SJCRH30 (cell line): ENCODE data around the gene VSTM1. TPM values are rescaled to one million over a fixed set of nuclear protein-coding genes. Genes with fewer than 3 reads are reported as not detected.
"Not testable (repeated sequence)": the region's sequence is repeated elsewhere in the genome, so short reads cannot be mapped to it uniquely, and the experiment has no call there.

Experiments used
- DNase-seq, 2 experiments: peaks; one replicate each; pipeline ENCODE4 v3.0.0-alpha.2; 2015 to 2020
- H3K27ac ChIP-seq: fragments of 250-450 bp; sonication (Bioruptor Pico); 2 replicates; pipeline ENCODE4 v1.5.1; 2020; ENCODE audit warnings: mild to moderate bottlenecking, moderate library complexity
- H3K27me3 ChIP-seq: fragments of 250-450 bp; sonication (Bioruptor Pico); 2 replicates; pipeline ENCODE4 v1.5.1; 2020; ENCODE audit warnings: mild to moderate bottlenecking, moderate library complexity
- H3K36me3 ChIP-seq: fragments of 250-450 bp; sonication (Bioruptor Pico); 2 replicates; pipeline ENCODE4 v1.5.1; 2020; ENCODE audit warnings: mild to moderate bottlenecking, moderate library complexity
- H3K4me1 ChIP-seq: fragments of 250-450 bp; sonication (Bioruptor Pico); 2 replicates; pipeline ENCODE4 v1.5.1; 2020; ENCODE audit warnings: mild to moderate bottlenecking, moderate library complexity
- H3K4me3 ChIP-seq: fragments of 250-450 bp; sonication (Bioruptor Pico); 2 replicates; pipeline ENCODE4 v1.5.1; 2020; ENCODE audit warnings: mild to moderate bottlenecking, moderate library complexity
- H3K9me3 ChIP-seq: fragments of 250-450 bp; sonication (Bioruptor Pico); replicated peaks from 2 replicates; pipeline ENCODE4 v1.5.1; 2020; ENCODE audit warnings: mild to moderate bottlenecking, moderate library complexity
- total RNA-seq: library from RNA; depleted of rRNA; stranded (reverse); fragments of >200 nt; shearing (Covaris generic); gene quantifications from 2 replicates; pipeline ENCODE4 v1.2.3, GENCODE V29; 2014; rRNA removed

Gene VSTM1
- total RNA-seq: not detected in 2 replicates

GRCh38 chr19:54063350-54064116, at the start of gene VSTM1:
VSTM1 (minus strand) TSS chr19:54063897; CDS start chr19:54063777, 120 bp downstream.
- no peak for DNase-seq
- H3K9me3 ChIP-seq: no peaks in the 10 kb centered on the region
- no peaks in the 10 kb centered on the region; the same call in 1 of the 2 replicates for H3K27me3 ChIP-seq
- no peaks in the 10 kb centered on the region for H3K4me1 ChIP-seq
- no peaks in the 10 kb centered on the region for H3K36me3 ChIP-seq
- no peak within 1 kb of the TSS for H3K4me3 ChIP-seq
- no peak within 1 kb of the TSS for H3K27ac ChIP-seq

GRCh38 chr19:54109651-54110050, 46.0 kb upstream of the VSTM1 start:
- Histone ChIP-seq H3K36me3 (peaks cover 18% of the 10 kb centered on the region; the same call in 1 of the 2 replicates), H3K27ac (no peak overlapping the region), H3K27me3 (no peaks in the 10 kb centered on the region), H3K9me3 (no peaks in the 10 kb centered on the region), H3K4me3 (no peak overlapping the region), H3K4me1 (no peaks in the 10 kb centered on the region)
- no peak for DNase-seq

DNA sequence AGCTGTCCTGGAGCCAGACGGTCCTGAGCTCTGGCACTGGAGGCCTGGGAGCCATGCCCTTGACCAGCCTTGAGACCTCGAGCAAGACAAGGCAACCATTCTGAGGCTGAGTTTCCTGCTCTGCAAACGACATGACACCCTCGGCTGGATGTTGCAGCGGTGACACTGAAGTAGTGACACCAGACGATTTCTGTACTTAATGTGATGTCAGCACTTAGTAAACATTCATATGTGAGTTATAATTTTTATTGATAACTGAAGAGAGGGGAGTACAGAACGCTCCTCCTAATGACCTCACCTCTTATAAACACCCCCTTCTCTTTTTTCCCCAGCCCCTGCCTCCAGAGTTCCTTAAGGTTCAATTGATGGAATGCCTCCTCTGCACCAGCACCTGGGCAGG, 44.8 kb upstream of the VSTM1 start:
- Histone ChIP-seq H3K36me3 (peaks cover 15% of the 10 kb centered on the region; the same call in 1 of the 2 replicates), H3K4me3 (no peak overlapping the region), H3K9me3 (no peaks in the 10 kb centered on the region), H3K4me1 (no peaks in the 10 kb centered on the region), H3K27me3 (no peaks in the 10 kb centered on the region), H3K27ac (no peak overlapping the region)
- DNase-seq: no peak

GRCh38 chr19:54107876-54108490, 44.3 kb upstream of the VSTM1 start:
- DNase-seq: no peak

GRCh38 chr19:54106716-54107115, 43.0 kb upstream of the VSTM1 start:
- Histone ChIP-seq H3K4me3 (no peak overlapping the region), H3K27ac (no peak overlapping the region), H3K36me3 (peaks cover 15% of the 10 kb centered on the region; the same call in 1 of the 2 replicates), H3K4me1 (no peaks in the 10 kb centered on the region), H3K9me3 (no peaks in the 10 kb centered on the region), H3K27me3 (no peaks in the 10 kb centered on the region)
- no peak for DNase-seq

More at GRCh38 chr19:54107876-54108490, 44.3 kb upstream of the VSTM1 start:
- no peaks in the 10 kb centered on the region for H3K4me1 ChIP-seq
- peaks cover 15% of the 10 kb centered on the region; the same call in 1 of the 2 replicates for H3K36me3 ChIP-seq
- H3K27me3 ChIP-seq: no peaks in the 10 kb centered on the region
- H3K9me3 ChIP-seq: no peaks in the 10 kb centered on the region
- no peak overlapping the region for H3K4me3 ChIP-seq
- H3K27ac ChIP-seq: no peak overlapping the region

DNA sequence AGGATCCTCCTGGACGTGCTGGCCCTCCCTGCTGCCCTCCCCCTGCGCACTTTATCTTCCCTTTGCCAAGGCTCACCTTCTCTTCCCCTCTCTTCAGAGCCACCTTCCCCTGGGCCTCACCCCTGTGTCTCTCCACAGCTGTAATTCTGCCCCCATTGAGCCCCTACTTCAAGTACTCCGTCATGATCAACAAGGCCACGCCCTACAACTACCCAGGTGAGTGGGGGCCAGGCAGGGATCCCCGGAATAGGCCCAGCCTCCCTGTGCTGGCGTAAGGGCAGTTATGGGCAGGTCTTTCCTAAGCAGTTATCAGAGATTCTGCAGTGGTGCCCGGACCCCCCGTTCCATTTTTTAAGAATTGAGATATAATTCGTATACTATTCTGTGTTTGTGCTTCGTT, 42.1 kb upstream of the VSTM1 start:
- Histone ChIP-seq H3K36me3 (peaks cover 13% of the 10 kb centered on the region; the same call in 1 of the 2 replicates), H3K27me3 (no peaks in the 10 kb centered on the region), H3K9me3 (no peaks in the 10 kb centered on the region), H3K4me3 (no peak overlapping the region), H3K4me1 (no peaks in the 10 kb centered on the region), H3K27ac (no peak overlapping the region)
- no peak for DNase-seq

GRCh38 chr19:54104998-54105715, 41.5 kb upstream of the VSTM1 start:
- no peak overlapping the region for H3K4me3 ChIP-seq
- no peaks in the 10 kb centered on the region for H3K9me3 ChIP-seq
- no peaks in the 10 kb centered on the region for H3K4me1 ChIP-seq
- H3K27ac ChIP-seq: no peak overlapping the region
- DNase-seq: no peak
- peaks cover 13% of the 10 kb centered on the region; the same call in 1 of the 2 replicates for H3K36me3 ChIP-seq
- H3K27me3 ChIP-seq: no peaks in the 10 kb centered on the region

DNA sequence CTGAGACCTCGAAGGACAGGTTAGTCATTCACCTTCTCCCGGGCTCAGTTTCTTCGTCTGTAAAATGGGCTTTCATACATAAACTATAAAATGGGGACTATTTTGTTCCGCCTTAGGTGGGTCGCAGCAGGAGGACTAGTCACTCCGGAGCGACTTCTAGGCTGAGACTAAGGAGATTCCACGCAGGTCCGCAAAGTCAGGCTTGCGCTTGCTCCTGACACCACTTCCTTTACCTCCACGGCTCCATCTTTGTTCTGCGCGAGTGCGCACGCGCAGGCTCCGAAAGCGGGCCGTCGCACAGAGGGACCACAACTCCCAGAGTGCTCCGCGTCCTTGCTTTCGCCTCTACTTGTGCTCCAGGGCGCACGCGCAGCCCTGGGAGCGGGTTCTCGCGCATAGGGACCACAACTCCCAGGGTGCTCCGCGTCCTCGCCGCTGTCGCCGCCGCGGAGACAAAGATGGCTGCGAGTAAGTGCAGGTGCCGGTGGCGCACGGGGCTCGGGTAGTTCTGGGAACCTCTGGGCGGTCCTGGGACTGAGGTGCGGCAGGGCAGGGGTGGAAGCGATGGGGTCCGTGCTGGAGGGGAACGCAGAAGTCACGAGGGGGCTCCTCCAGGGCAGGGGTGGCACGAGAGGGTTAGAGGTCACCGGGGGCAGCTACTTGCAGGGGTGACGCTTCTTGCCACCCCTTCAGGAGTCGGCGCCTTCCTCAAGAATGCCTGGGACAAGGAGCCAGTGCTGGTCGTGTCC, 38.9 kb upstream of the VSTM1 start, which contains the start of gene NDUFA3:
Gene NDUFA3 (plus strand): TSS at position 435 of the 749 bp plus-strand sequence. CDS start 24 bp downstream, at position 459.
- H3K27me3 ChIP-seq: no peaks in the 10 kb centered on the region
- no peak within 1 kb of the TSS for H3K27ac ChIP-seq
- H3K4me1 ChIP-seq: no peaks in the 10 kb centered on the region
- no peaks in the 10 kb centered on the region for H3K9me3 ChIP-seq
- H3K36me3 ChIP-seq: no peaks in the 10 kb centered on the region; the same call in 1 of the 2 replicates
- H3K4me3 ChIP-seq: peak within 1 kb of the TSS; percentile 82
- DNase-seq: peak; percentile 97 to 98

DNA sequence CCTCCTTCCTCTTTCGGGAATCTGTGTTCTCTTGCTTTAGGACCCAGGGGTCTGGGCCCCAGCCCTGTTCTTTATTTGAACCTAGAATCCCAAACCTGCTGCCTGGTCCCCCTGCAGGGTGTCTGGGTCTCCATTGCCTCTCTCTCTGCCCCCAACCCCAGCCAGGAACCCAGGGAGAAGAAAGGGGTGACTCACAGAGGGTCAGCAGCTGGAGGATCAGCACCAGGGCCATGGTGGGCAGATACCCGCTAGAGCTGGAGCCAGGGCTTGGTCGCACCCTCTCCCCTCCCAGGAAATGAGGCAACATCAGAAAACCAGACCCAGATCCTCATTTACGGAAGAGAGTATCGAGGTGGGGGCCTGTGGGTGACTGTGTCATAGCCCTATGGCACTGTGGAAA, 36.9 kb upstream of the VSTM1 start, which contains the start of gene OSCAR:
Gene OSCAR (minus strand): TSS at position 243 of the 400 bp plus-strand sequence. CDS start 11 bp downstream, at position 232.
- H3K27me3 ChIP-seq: no peaks in the 10 kb centered on the region

GRCh38 chr19:54099903-54100255, 36.2 kb upstream of the VSTM1 start:
- DNase-seq, H3K9me3 ChIP-seq, H3K36me3 ChIP-seq, H3K4me3 ChIP-seq, H3K27me3 ChIP-seq, H3K4me1 ChIP-seq, H3K27ac ChIP-seq: not testable (repeated sequence)

More for the DNA sequence above, 36.9 kb upstream of the VSTM1 start, which contains the start of gene OSCAR:
- no peak within 1 kb of the TSS for H3K27ac ChIP-seq
- H3K36me3 ChIP-seq: no peaks in the 10 kb centered on the region
- H3K4me3 ChIP-seq: no peak within 1 kb of the TSS
- H3K4me1 ChIP-seq: no peaks in the 10 kb centered on the region
- DNase-seq: peak in 1 of 2 experiments; percentile 16
- H3K9me3 ChIP-seq: no peaks in the 10 kb centered on the region

DNA sequence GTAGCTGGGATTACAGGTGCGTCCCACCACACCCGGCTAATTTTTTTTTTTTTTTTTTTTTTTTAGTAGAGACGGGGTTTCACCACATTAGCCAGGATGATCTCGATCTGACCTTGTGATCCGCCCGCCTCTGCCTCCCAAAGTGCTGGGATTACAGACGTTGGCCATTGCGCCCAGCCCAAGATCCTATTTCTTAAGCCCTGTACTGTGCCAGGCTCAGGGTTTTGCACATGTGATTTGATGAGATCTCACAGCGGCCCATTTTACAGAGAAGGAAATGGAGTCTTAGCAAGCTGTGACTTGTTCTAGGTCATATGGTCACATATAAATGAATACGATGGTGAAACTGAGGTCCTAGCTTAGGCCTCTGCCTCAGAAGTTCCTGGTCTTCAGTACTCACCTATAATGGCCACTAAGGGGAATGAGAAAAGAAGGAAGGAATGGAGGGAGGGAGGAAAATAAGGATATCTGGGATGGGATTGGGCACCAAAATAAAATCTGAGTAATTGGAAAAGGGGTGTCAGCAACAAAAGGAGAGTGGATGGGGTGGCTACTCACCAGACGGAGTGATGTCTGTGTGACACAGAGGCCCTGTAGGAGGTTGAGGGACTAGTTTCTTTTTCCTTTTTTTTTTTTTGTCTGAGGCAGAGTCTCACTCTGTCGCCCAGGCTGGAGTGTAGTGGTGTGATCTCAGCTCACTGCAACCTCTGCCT, 35.6 kb upstream of the VSTM1 start:
- no peaks in the 10 kb centered on the region for H3K9me3 ChIP-seq
- H3K27me3 ChIP-seq: no peaks in the 10 kb centered on the region
- no peaks in the 10 kb centered on the region for H3K4me1 ChIP-seq
- H3K36me3 ChIP-seq: no peaks in the 10 kb centered on the region
- H3K4me3 ChIP-seq: no peak overlapping the region
- no peak for DNase-seq
- H3K27ac ChIP-seq: no peak overlapping the region

GRCh38 chr19:54096617-54097106, 33.0 kb upstream of the VSTM1 start:
- Histone ChIP-seq H3K4me3 (no peak overlapping the region), H3K27ac (no peak overlapping the region), H3K36me3 (no peaks in the 10 kb centered on the region), H3K9me3 (no peaks in the 10 kb centered on the region), H3K4me1 (no peaks in the 10 kb centered on the region), H3K27me3 (no peaks in the 10 kb centered on the region)
- no peak for DNase-seq

DNA sequence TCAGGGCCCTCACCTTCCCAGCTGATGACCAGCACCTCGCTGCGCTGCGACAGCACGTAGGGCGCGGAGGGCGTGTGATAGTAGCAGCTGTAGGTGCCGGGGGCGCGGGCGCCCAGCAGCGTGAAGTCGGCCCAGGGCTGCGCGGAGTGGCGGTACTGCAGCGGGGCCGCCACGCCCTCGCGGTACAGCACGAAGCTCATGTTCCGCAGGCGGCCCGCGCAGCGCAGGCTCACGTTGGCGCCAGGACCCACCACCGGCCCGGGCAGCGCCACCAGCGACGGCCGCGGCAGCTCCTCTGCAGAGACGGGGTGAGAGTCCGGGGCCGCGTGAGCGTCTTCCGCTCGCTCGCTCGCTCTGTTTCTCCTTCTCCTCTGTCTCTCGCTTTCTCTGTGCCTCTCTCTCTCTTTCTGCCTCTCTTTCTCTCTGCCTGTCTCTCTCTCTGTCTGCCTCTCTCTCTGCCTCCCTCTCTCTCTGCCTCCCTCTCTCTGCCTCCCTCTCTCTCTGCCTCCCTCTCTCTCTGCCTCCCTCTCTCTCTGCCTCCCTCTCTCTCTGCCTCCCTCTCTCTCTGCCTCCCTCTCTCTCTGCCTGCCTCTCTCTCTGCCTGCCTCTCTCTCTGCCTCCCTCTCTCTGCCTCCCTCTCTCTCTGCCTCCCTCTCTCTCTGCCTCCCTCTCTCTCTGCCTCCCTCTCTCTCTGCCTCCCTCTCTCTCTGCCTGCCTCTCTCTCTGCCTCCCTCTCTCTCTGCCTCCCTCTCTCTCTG, 32.3 kb upstream of the VSTM1 start:
- H3K36me3 ChIP-seq, H3K4me3 ChIP-seq, H3K4me1 ChIP-seq, H3K9me3 ChIP-seq, H3K27me3 ChIP-seq, H3K27ac ChIP-seq, DNase-seq: not testable (repeated sequence)
